HuH-7 (cell line): ENCODE data around the gene EGLN1.
A peak's percentile ranks its signal among the peaks of the same experiment; 100 is the strongest.
"Not testable (repeated sequence)": the region's sequence is repeated elsewhere in the genome, so short reads cannot be mapped to it uniquely, and the experiment has no call there.

ENCODE experiments used
- DNase-seq: peaks from one replicate; pipeline ENCODE4 v3.0.0; 2011; ENCODE audit warnings: low spot score

EGLN1 gene

GRCh38 chr1:231421971-231422797, at the start of gene EGLN1:
EGLN1 (minus strand) TSS chr1:231422287; CDS start chr1:231421888, 399 bp downstream.
- DNase-seq, result peak; percentile 79

GRCh38 chr1:231471500-231471899, 49.4 kb upstream of the EGLN1 start:
- DNase-seq, result not testable (repeated sequence)

- not testable (repeated sequence) for DNase-seq
Measured at GRCh38 chr1:231471027-231471426, 48.9 kb upstream of the EGLN1 start.

DNA sequence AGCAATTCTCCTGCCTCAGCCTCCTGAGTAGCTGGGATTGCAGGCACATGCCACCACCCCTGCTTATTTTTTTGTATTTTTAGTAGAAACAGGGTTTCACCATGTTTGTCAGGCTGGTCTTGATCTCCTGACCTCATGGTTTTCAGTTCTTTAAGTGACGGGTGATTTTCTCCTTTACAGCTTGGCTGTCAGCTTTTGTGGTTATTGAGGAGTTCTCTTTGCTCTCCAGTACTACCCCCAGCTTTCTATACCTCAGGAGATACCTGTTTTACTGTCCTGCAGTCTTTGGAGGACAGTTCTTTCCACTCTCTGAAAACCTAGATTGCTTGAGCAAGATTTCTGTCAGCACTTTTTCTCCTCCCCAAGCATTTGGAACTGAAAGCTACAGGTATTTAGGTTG, 45.9 kb upstream of the EGLN1 start:
- no peak for DNase-seq

- DNase-seq, result no peak
Measured at GRCh38 chr1:231465051-231465450, 43.0 kb upstream of the EGLN1 start.

DNA sequence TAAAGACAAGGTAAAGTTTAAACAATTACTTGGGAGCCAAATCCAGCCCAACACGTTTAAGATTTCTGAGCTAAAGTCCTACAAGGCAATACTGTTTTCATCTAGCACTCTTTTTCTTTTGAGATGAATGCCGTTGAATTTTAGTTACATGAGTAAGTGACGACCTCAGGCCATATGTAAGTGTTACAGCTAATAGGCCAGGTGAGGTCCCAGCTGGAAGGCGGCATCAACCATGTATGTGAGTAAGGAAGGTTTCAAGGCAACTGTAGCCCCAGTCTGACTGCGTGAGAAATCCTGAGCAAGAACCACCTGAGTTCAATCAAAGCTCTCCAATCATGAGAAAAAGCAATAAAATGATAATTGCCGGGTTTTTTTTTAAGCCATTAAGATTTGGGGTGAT, 41.5 kb upstream of the EGLN1 start:
- no peak for DNase-seq

DNA sequence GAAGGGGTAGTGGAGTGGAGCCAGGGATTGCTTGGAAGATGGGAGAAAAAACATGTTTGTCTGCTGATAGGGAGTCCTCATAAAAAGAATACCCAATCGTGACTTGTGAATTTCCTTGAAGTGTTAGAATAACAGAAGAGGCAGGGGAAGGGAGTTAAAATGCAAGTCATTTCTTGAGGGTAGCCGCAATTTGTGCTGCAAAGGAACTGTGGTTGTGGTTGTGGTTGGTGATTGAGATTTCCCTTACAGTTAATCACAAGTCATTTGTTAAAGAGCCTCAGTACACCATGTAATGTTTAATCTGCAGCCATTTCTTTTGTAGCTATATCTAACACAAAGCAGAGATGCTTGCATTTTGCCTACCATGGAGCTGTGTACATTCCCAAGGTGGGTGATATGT, 38.5 kb upstream of the EGLN1 start:
- DNase-seq, result no peak

DNA sequence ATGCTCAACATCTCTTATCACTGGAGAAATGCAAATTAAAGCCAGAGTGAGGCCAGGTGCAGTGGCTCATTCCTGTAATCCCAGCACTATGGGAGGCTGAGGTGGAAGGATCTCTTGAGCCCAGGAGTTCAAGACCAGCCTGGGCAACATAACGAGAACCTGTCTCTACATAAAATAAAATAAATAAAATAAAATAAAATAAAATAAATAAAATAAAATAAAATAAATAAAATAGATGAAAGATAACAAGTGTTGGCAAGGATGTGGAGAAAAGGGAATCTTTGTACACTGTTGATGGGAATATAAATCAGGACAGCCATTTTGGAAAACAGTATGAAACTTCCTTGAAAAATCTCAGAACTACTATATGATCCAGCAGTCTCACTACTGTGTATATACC, 37.4 kb upstream of the EGLN1 start:
- not testable (repeated sequence) for DNase-seq

DNA sequence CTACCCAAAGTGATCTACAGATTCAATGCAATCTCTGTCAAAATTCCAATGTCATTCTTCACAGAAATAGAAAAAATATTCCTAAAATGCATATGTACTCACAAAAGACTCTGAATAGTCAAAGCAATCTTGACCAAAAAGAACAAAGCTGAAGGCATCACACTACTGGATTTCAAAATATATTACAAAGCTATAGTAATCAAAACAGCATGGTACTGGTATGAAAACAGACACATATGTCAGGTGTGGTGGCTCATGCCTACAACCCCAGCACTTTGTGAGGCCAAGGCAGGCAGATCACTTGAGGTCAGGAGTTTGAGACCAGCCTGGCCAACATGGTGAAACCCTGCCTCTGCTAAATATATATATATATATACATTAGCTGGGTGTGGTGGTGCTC, 35.9 kb upstream of the EGLN1 start:
- not testable (repeated sequence) for DNase-seq

DNA sequence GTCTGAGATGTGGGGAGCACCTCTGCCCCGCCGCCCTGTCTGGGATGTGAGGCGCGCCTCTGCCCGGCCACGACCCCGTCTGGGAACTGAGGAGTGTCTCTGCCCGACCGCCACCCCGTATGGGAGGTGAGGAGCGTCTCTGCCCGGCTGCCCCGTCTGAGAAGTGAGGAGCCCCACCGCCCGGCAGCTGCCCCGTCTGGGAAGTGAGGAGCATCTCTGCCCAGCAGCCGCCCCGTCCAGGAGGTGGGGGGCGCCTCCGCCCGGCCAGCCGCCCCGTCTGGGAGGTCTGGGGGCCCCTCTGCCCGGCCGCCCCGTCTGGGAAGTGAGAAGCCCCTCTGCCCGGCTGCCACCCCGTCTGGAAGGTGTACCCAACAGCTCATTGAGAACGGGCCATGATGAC, 32.0 kb upstream of the EGLN1 start:
- DNase-seq, result not testable (repeated sequence)

- DNase-seq, result no peak
Measured at GRCh38 chr1:231446138-231446537, 24.1 kb upstream of the EGLN1 start.

DNA sequence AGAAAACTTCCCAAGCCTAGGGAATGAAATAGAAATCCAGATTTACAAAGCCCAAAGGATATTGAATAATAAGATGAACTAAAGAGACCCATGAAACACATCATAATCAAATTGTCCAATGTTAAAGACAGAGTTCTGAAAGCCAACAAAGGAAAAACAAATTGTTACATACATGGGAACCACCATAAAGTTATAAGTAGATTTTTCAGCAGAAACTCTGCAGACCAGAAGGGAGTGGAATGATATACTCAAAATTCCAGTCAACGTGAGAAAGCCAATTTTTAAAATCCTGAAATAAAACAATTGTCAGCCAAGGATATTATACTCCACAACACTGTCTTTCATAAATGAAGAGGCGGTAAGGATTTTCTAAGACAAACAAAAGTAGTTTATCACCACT, 22.0 kb upstream of the EGLN1 start:
- DNase-seq, result no peak

- DNase-seq, result no peak
Measured at GRCh38 chr1:231443363-231443762, 21.3 kb upstream of the EGLN1 start.

- no peak for DNase-seq
Measured at GRCh38 chr1:231442735-231443134, 20.6 kb upstream of the EGLN1 start.

- no peak for DNase-seq
Measured at GRCh38 chr1:231432996-231433395, 10.9 kb upstream of the EGLN1 start.

DNA sequence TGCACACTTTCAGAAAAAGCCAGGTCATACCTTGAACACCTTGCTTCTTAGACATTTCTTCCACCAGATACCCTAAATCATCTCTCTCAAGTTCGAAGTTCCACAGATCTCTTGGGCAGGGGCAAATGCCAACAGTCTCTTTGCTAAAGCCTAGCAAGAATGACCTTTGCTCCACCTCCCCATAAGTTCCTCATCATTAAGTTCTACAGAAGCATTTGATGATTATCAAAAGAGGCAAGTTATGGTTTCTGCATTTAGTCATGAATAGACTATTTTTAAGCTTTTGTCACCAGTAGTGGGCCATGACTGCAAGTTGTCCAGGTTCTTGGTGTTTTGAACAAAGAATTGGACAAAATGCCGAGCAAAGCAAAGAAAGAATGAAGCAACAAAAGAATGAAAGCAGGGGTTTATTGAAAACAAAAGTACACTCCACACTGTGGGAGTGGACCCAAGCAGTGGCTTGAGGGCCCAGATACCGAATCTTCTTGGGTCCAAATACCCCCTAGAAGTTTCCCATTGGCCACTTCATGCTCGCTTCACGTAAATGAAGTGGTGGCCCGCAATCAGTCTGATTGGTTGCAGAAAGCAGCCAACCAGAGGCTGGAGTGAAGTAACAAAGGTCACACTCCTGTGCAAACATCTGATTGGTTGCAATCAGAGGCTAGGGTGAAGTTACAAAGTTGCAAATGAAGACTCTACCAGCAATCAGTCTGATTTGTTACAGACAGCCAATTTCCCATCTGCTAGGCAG, 9.8 kb upstream of the EGLN1 start:
- DNase-seq, result no peak

DNA sequence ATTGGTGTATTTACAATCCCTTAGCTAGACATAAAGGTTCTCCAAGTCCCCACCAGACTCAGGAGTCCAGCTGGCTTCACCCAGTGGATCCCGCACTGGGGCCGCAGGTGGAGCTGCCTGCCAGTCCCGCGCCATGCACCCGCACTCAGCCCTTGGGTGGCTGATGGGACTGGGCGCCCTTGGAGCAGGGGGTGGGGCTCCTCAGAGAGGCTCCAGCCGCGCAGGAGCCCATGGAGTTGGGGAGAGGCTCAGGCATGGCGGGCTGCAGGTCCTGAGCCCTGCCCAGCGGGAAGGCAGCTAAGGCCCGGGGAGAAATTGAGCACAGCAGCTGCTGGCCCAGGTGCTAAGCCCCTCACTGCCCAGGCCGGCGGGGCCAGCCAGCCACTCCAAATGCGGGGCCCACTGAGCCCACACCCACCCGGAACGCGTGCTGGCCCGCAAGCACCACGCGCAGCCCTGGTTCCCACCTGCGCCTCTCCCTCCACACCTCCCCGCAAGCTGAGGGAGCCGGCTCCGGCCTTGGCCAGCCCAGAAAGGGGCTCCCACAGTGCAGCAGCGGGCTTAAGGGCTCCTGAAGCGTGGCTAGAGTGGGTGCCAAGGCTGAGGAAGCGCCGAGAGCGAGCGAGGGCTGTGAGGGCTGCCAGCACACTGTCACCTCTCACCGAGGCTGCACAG, 8.7 kb upstream of the EGLN1 start:
- not testable (repeated sequence) for DNase-seq

DNA sequence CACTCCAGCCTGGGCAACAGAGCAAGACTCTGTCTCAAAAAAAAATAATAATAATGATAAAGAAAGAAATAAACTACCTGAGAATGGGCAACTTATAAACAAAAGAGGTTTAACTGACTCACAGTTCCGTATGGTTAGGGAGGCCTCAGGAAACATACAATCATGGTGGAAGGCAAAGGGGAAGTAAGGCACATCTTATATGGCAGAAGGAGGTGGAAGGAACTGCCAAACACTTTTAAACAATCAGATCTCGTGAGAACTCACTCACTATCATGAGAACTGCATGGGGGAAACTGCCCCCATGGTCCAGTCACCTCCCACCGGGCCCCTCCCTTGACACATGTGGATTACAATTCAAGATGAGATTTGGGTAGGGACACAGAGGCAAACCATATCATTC, 6.3 kb upstream of the EGLN1 start:
- DNase-seq, result no peak

DNA sequence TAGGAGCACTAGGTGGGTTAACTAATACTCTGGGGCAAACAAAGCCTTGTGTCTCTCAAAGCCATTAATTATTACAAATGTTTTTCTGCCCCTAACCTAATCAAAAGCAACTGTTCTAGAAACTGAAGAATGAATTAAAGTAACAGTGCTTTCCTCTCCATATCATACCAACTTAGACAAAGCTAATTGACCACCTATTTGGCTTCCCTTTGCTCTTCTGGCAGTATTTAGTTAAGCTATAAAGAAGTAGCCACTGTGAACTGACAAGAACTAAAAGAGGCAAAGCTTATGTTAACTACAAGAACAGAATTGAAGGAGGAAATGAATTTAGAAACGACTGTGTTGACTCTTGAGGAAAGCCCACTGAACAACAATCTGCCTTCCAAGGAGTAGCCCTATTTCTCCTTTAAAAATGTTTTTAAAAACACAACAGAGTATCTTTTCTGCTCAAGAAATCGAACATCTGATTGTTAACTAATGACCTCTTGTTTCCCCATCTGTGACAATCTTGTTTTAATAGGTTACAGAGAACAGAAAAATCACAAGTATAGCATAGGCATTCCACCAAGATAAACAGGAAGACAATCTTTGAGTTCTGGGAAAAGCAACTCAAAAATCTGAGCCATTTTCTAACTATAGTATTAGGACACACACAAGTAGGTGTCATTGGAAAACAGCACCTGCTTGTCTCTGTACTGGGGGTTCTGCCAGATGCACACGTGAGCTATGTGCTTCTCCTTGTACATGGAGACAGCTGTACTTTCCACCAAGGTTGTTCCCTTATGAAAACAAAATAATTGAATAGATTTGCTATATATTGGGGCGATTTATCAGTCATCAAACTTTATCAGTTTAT, 3.1 kb upstream of the EGLN1 start:
- DNase-seq, result no peak

DNA sequence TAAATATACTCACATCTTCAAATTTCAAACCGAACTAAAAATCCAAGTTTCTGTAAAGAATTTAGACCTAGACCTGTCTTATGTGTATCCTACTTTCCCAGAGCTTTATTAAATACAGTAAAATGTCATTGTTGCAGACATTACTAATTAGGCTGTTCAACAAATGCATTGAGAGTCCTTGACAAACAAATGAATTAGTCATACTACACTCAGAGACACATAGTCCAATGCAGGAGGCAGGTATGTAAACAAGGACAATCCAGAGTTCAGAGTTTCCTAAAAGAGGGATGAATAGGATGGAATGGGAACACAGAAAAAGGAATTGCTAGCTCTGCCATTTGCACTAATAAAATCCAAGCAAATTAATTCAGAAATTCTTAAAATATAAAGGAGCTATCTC, 1.6 kb upstream of the EGLN1 start:
- peak; percentile 88 for DNase-seq

- DNase-seq, result no peak
Measured at GRCh38 chr1:231422798-231423309, 767 bp upstream of the EGLN1 start.

DNA sequence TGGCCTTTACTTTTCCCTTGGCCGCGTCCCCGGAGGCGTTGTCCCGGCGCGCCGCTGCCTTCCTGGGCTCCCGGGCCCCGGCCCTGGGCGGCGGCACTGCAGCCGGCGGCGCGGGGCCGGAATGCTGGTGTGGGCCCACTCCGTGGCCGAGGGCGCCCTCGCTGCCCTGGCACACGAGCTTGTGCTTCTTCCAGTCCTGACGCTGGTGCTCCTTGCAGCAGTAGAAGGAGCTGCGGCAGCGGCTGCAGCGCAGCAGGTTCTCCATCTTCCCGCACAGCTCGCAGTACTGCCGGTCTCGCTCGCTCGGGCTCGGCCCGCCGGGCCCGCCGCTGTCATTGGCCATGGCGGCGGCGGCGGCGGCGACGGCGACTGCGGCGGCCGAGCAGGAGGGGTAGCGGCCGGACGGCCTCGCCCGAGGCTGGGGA, 529 bp downstream of the EGLN1 start:
- no peak for DNase-seq
